A549 (cell line): ENCODE measurements around the gene PLXDC1. TPM values are rescaled to one million over a fixed set of nuclear protein-coding genes. Genes with fewer than 3 reads are reported as not detected.

Source experiments
- ATAC-seq, 2 experiments: fragments of 200-7000 bp in 1 of 2; fragments of >200 bp in 1 of 2; cut with Nextera tagmentation in 1 of 2; cut with Tn5 transposase in 1 of 2; 3 replicates each; pipeline versions ENCODE4 v1.8.0 to v1.9.1; 2018 to 2020; ENCODE audit warnings: mild to moderate bottlenecking in 1 of 2, moderate library complexity in 1 of 2
- CTCF ChIA-PET: fragments of 300-600 bp; sonication (Branson Sonifier 250); formaldehyde crosslinking; extraction: SDS; loops from one replicate; lab custom pipeline; 2021; ENCODE audit warnings: antibody characterized with exemption, inconsistent platforms; lab: Yijun Ruan, JAX
- POLR2A ChIA-PET: fragments of 350-600 bp; formaldehyde crosslinking; extraction: SDS; loops from one replicate; lab custom pipeline; 2021; ENCODE audit warnings: antibody characterized with exemption, inconsistent platforms; lab: Yijun Ruan, JAX
- DNase-seq, 2 experiments: peaks; one replicate each; pipeline versions ENCODE4 v3.0.0 to v3.0.0-alpha.2; 2011 to 2016; ENCODE audit warnings: low read depth in 1 of 2, low spot score in 1 of 2
- FAIRE-seq: peaks from 2 replicates; lab custom pipeline; 2011; peaks lifted over from hg19 to GRCh38; lab: Jason Lieb, UNC
- H3K27ac ChIP-seq, 2 experiments: fragments of >200 bp; sonication (Bioruptor Twin); formaldehyde crosslinking; 3 replicates each; pipeline ENCODE4 v1.5.1; 2016 to 2017
- H3K4me1 ChIP-seq: fragments of >200 bp; sonication (Bioruptor Twin); formaldehyde crosslinking; 3 replicates; pipeline ENCODE4 v1.6.1; 2016
- H3K4me2 ChIP-seq: fragments of >200 bp; sonication (Bioruptor Twin); formaldehyde crosslinking; 3 replicates; pipeline ENCODE4 v1.6.1; 2016
- H3K4me3 ChIP-seq: fragments of >200 bp; sonication (Bioruptor Twin); formaldehyde crosslinking; 3 replicates; pipeline ENCODE4 v1.5.1; 2016
- H3K9me3 ChIP-seq: fragments of >200 bp; sonication (Bioruptor Twin); formaldehyde crosslinking; 3 replicates; pipeline ENCODE4 v1.6.1; 2016
- ATOH8 ChIP-seq: fragments of 250-450 bp; sonication (Bioruptor Pico); IDR thresholded peaks from 2 replicates; pipeline ENCODE4 v1.5.0; 2020; ENCODE audit warnings: low read depth, mild to moderate bottlenecking, moderate library complexity
- BCL3 ChIP-seq: fragments of >200 bp; sonication (Bioruptor Twin); formaldehyde crosslinking; IDR thresholded peaks from 3 replicates; pipeline ENCODE4 v1.6.1; 2016
- CEBPB ChIP-seq, 2 experiments: fragments of >200 bp in 1 of 2; sonication (Bioruptor Twin) in 1 of 2; formaldehyde crosslinking in 1 of 2; IDR thresholded peaks; 2 replicates each; pipeline ENCODE4 v1.6.1; 2012 to 2016
- FOSL2 ChIP-seq, 2 experiments: fragments of 450-650 bp in 1 of 2; fragments of >200 bp in 1 of 2; sonication (Bioruptor Twin) in 1 of 2; formaldehyde crosslinking; IDR thresholded peaks; 2 replicates each; pipeline versions ENCODE4 v1.5.0 to v1.6.1; 2016 to 2020; ENCODE audit warnings: mild to moderate bottlenecking in 1 of 2, moderate library complexity in 1 of 2
- HEYL ChIP-seq: fragments of 250-450 bp; sonication (Bioruptor Pico); IDR thresholded peaks from 2 replicates; pipeline ENCODE4 v1.8.0; 2021; ENCODE audit warnings: mild to moderate bottlenecking, moderate library complexity
- JUNB ChIP-seq: fragments of >200 bp; sonication (Bioruptor Twin); formaldehyde crosslinking; IDR thresholded peaks from 2 replicates; pipeline ENCODE4 v1.6.1; 2016
- MAZ ChIP-seq: fragments of 150-350 bp; IDR thresholded peaks from 2 replicates; pipeline ENCODE4 v1.6.1; 2014; ENCODE audit warnings: antibody characterized with exemption, low read depth, low read length, borderline replicate concordance
- PHF8 ChIP-seq: fragments of 200-600 bp; sonication (generic); IDR thresholded peaks from 2 replicates; pipeline ENCODE4 v1.6.1; 2016; ENCODE audit warnings: low read depth, mild to moderate bottlenecking, antibody characterized with exemption, moderate library complexity, borderline replicate concordance
- RCOR1 ChIP-seq: fragments of 150-350 bp; IDR thresholded peaks from 2 replicates; pipeline ENCODE4 v1.6.1; 2014; ENCODE audit warnings: antibody characterized with exemption, low read length, low read depth
- REST ChIP-seq: fragments of 200-600 bp; sonication (generic); IDR thresholded peaks from 2 replicates; pipeline ENCODE4 v1.6.1; 2016; ENCODE audit warnings: antibody characterized with exemption, mild to moderate bottlenecking, moderate library complexity
- RFX5 ChIP-seq: fragments of 450-650 bp; IDR thresholded peaks from 2 replicates; pipeline ENCODE4 v1.7.1; 2014; ENCODE audit warnings: antibody characterized with exemption, mild to moderate bottlenecking, moderate library complexity
- RNF2 ChIP-seq: fragments of 200-600 bp; sonication (generic); IDR thresholded peaks from 2 replicates; pipeline ENCODE4 v1.6.1; 2016; ENCODE audit warnings: low read depth, mild to moderate bottlenecking, antibody characterized with exemption, moderate library complexity, borderline replicate concordance
- TFCP2L1 ChIP-seq: fragments of 250-450 bp; sonication (Bioruptor Pico); IDR thresholded peaks from 2 replicates; pipeline ENCODE4 v1.5.0; 2021; ENCODE audit warnings: mild to moderate bottlenecking
- ZFP36 ChIP-seq: fragments of 450-650 bp; IDR thresholded peaks from 2 replicates; pipeline ENCODE4 v1.6.1; 2014; ENCODE audit warnings: borderline replicate concordance; ENCODE audit not compliant: partially characterized antibody
- ZNF302 ChIP-seq: fragments of 250-450 bp; sonication (Bioruptor Pico); IDR thresholded peaks from 2 replicates; pipeline ENCODE4 v1.9.0; 2021; ENCODE audit warnings: inconsistent platforms, mild to moderate bottlenecking, moderate library complexity
- WGBS: methylation state at CpG from one replicate; pipeline ENCODE4 v1.1.6; 2017; ENCODE audit errors: missing lambda C conversion rate; 5-methylcytosine and 5-hydroxymethylcytosine counted together
- polyA plus RNA-seq, 4 experiments: library from polyadenylated mRNA; depleted of rRNA in 3 of 4; stranded (reverse); fragments of >200 nt; fragmentation: RNase III in 1 of 4; extraction: RNeasy Plus Mini Kit Qiagen cat#74134 plus additional on column Dnase treatment in 1 of 4; gene quantifications; 2 replicates in 3 of 4; 3 replicates in 1 of 4; pipeline ENCODE4 v1.2.3, GENCODE V29; 2011 to 2017

PLXDC1 gene
- polyA plus RNA-seq, 2 of the 4 experiments (the other 2 are of a cell fraction) = 0.31 to 0.36 TPM

- POLR2A ChIA-PET = no interaction called here
- no peaks in the 10 kb centered on the region for H3K9me3 ChIP-seq
- no peak for DNase-seq
- TF ChIP-seq FOSL2 (IDR thresholded peaks at IDR 0.05) (no peak), FOSL2 (CRISPR knock-in tag; IDR thresholded peaks at IDR 0.05) (peak; percentile 51; the same call in 1 of the 2 replicates), RFX5 (no peak)
- H3K27ac ChIP-seq = no peak overlapping the region
- H3K4me1 ChIP-seq = peaks cover 18% of the 10 kb centered on the region
- H3K4me3 ChIP-seq = no peak overlapping the region
- FAIRE-seq = no peak
- no peak overlapping the region for H3K4me2 ChIP-seq
- no peak for ATAC-seq
- CTCF ChIA-PET = interaction anchor here (0.6 to 2.7 kb wide), 11 partner anchors 10 to 463 kb away, joined by 3 to 8 read pairs (median 4); no protein-coding TSS in a partner anchor
- 88% methylated on average over 11 of the region's 11 CpGs for WGBS
Observed at GRCh38 chr17:39018267-39019134, 132.9 kb downstream of the PLXDC1 start.

- 72% methylated on average over 9 of the region's 9 CpGs for WGBS
- FAIRE-seq = no peak
- H3K27ac ChIP-seq = no peak overlapping the region
- ATAC-seq = no peak
- H3K4me3 ChIP-seq = no peak overlapping the region
- POLR2A ChIA-PET = no interaction called here
- no peak for TF ChIP-seq JUNB
- no peak for TF ChIP-seq TFCP2L1 (CRISPR knock-in tag)
- no peak for TF ChIP-seq HEYL
- TF ChIP-seq RNF2 = no peak
- no peak for TF ChIP-seq ATOH8 (CRISPR knock-in tag)
- DNase-seq = no peak
- CTCF ChIA-PET = interaction anchor here (0.9 to 2.6 kb wide), 8 partner anchors 11 to 228 kb away, joined by 3 to 12 read pairs (median 4); no protein-coding TSS in a partner anchor
- H3K4me2 ChIP-seq = no peak overlapping the region
- H3K9me3 ChIP-seq = no peaks in the 10 kb centered on the region
- H3K4me1 ChIP-seq = peaks cover 18% of the 10 kb centered on the region
Observed at GRCh38 chr17:39016193-39017153, 135.0 kb downstream of the PLXDC1 start.

- FAIRE-seq = no peak
Observed at GRCh38 chr17:39015546-39015935, 135.9 kb downstream of the PLXDC1 start.

More at GRCh38 chr17:39015546-39015935, 135.9 kb downstream of the PLXDC1 start:
- peaks cover 18% of the 10 kb centered on the region for H3K4me1 ChIP-seq
- TF ChIP-seq ZFP36 = no peak
- TF ChIP-seq MAZ = no peak
- TF ChIP-seq RCOR1 = no peak
- no peak for TF ChIP-seq PHF8
- TF ChIP-seq BCL3 = no peak
- TF ChIP-seq CEBPB (IDR thresholded peaks at IDR 0.05) = no peak
- TF ChIP-seq ZNF302 (CRISPR knock-in tag) = no peak
- no peak for TF ChIP-seq REST
- TF ChIP-seq, all 56 proteins: peak for 0
- ATAC-seq = no peak
- Histone ChIP-seq H3K27ac (peak overlapping the region in 1 of 2 experiments; percentile 79; a peak in 3 of 6 replicates), H3K4me2 (no peak overlapping the region), H3K4me3 (no peak overlapping the region), H3K9me3 (no peaks in the 10 kb centered on the region)
- no peak for DNase-seq
- WGBS = 92% methylated on average over 11 of the region's 11 CpGs
- CTCF ChIA-PET = interaction anchor here (1.0 to 2.6 kb wide), 4 partner anchors 14 to 138 kb away, joined by 3 to 12 read pairs (median 6); no protein-coding TSS in a partner anchor
- POLR2A ChIA-PET = no interaction called here
